NCI-H69 (cell line): Measurements from ENCODE around the gene KMT2D.
A peak's percentile ranks its signal among the peaks of the same experiment; 100 is the strongest.
"Not testable (repeated sequence)": the region's sequence is repeated elsewhere in the genome, so short reads cannot be mapped to it uniquely, and the experiment has no call there.

Experiments used
- DNase-seq: peaks from one replicate; lab custom pipeline; 2025; lab: John Stamatoyannopoulos, UW

KMT2D gene

DNA sequence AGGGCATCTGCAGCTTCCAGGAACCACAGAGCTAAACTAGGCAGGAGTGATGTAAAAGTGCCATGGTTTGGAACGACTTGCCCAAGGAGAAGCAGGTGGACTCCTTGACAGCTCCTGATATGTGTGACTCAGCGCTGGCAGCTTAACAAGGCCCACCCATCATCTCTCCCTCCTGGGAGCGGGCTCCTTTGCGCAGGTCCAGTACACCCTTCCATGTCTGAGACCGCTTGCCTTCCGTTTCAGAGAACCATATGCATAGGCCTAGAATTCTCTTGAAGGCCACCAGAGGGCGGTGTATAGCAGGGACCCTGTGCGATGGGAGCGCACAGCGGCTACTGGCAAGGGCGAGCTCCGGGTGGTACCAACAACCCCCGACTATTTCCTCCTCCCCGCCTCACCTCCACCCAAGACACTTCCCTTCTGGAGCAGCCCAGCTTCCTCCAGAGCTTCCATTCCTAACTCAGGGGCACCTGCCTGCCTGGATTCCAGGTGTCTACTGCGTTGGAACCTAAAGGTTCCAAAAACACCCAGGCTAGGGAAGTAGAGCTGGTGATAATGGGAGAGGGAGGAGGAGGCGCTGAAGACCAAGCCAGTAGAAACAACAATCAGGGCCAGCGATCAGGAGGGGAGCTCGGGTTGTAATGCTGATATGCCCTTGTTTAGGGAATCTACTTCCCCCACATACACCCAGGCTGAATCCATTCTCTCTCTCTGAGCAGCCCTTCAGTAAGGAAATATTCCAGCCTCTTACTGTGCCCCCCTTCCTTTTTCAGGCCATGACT, 27.7 kb upstream of the KMT2D start:
- DNase-seq, result peak; percentile 95

DNA sequence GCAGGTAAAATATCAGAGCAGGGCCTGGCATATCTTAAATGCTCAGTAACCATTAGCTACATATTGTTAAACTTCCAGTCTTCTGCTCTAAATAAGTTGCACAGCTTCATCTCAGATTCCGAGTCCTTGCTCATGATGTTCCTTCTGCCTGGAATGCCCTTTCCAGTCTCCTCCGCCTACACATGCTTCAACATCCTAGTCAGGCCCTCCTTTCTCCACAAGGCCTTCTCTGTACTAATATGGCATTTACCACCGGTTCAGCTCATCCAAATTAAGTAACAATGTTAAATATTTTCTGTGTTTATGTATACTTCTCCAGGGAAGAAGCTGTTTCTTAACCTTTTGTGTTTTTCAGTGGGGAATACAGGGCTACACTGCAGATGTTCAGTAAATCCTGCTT, 25.5 kb upstream of the KMT2D start:
- DNase-seq, result no peak

DNA sequence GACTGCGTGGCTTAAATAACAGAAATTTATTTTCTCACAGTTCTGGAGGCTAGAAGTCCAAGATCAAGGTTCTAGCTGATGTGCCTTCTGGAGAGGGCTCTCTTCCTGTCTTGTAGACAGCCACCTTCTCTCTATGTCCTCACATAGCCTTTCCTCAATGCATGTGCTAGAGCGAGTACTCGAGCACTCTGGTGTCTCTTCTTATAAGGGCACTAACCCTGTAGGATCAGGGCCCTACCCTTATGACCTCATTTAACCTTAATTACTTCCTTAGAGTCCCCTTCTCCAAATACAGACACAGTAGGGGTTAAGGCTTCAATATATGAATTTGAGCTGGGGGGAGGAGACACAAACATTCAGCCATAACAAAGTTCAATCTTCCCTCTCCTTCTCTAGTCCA, 23.8 kb upstream of the KMT2D start:
- no peak for DNase-seq

DNA sequence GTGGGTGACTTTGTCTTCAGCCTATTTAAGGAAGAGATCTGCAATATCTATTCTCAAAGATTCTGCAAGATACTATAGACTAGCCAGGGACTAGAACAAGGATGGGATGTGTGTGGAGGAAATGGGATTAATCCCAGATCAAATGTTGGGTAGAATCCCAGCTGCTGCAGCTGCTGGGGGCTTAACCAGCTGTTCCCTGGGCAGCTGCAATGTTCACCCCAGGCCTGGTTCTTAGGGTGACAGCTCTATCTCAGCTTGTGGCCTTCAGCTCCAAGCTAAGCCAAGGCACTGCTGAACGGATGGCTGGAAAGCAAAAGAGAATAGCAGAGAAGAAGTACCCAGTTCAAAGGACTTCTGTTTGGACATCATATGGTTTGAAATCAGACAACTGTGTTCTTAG, 19.2 kb upstream of the KMT2D start:
- no peak for DNase-seq

DNA sequence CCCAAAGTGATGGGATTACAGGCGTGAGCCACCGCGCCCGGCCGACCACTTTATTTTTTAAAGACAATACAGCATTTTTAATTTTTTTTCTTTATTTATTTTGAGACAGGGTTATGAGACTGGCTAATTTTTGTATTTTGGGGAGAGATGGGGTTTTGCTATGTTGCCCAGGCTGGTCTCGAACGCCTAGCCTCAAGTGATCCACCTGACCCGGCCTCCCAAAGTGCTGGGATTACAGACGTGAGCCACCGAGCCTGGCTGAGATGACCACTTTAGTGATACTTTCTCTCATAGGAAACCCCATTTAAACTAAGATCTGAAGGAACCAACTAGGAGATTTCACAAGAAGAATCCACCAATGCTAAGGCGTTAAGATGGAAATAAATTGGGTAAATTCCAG, 10.4 kb upstream of the KMT2D start:
- DNase-seq, result no peak

DNA sequence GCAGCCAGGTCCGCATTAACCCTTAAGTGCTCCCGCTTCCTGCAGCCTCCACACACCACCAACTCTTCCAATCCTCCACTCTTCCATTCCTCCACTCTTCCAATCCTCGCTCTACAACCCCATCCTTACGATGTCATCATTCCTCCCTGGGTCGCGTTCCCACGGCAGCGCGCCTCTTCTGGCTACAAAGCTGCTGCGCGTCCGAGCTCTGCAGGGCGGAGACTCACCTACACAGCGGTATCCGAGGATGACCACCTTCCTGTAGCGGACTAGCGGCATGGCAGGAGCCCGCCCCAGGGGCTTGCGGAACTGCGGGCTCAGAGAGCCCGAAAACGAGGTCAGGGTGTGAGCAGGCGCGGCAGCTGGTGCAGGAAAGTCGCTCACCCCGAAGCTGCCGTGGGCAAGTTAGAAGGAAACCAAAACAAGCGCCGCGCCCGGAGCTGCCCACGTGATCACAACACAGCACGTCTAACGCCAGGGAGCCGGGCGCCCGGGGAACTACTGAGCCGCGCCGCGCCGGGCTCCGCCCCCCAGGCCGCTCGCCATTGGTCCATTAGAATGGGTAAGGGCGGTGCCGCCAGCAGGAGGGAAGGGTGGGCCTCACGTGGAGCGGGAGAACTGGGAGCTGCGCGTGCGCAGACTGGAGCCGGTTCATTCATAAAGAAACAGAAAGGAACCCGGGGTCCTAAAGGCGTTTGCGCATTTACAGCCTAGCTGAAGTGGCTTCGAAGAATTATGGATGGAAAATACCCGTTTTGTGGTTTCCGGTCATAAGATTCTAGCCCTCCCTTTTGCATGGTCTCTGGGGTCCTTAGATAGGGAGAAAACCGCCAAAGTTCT, 9.1 kb upstream of the KMT2D start, which contains the start of gene RHEBL1:
Gene RHEBL1, minus strand, starts transcription at position 473 of the 840 bp plus-strand sequence. Its CDS starts 194 bp downstream, at position 279.
- peak; percentile 99 for DNase-seq

DNA sequence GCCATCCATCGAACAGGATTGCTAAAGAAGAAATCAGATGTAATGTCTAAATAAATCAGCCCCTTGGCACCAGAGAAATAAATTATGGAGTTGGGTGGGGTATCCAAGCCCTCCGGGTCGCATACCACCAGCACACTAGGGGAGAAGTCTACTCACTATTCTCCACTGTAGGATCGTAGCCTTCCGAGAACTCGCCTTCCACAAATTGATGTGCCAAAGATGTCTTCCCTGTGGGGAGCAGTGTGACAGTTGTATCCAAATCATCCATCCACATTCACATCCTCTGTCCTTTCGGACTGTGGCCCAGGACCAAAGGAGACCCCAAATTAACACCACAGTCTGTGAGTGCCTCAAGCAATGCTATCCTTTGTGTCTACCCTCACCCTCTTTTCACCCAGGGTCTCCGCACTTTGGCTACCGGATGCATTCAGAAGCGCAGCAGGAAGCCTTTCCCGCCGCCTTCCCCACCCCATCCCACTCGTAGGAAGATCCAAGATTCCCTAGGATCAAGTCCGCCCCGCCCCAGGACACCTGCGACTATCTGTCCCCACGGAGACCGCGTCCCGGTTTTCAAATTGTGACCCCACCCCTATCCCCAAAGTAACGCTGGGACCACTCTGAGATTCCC, 8.4 kb upstream of the KMT2D start:
- peak; percentile 74 for DNase-seq

DNA sequence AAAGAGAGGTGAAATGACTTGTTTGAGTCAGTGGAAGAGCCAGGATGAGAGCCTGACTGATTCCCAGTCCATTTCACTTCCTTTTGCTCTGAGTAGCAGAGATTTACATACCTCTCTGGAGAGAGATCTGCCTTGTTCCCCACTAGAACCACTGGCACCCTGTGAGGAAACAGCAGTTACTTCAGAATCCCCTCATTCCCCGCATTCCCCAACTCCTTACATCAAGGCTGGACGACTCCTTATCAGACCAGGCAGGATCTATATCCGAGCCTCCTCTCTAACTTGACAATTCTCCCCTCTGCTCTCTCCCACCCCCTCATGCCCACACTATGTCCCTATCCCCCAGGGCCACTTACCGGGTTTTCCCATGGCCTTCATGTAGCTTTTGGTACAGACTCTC, 5.5 kb upstream of the KMT2D start:
- no peak for DNase-seq

DNA sequence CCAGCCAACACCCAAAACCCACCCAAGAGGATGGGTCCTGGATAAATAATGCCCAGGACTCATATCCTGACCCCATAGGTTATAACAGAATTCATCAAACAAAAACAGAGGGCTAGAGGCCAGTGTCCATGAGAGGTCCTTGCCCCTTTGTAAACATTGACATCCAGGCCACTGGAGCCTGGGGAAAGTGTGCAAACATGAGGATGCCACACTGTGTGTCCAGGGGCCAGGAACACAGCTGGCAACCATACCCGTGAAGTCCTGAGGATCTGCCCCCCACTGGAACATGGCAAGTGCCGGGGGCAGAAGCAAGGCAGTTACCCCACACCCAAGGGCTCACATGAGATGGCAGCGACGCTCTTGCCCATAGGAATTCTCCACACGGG, 4.2 kb upstream of the KMT2D start:
- no peak for DNase-seq

DNA sequence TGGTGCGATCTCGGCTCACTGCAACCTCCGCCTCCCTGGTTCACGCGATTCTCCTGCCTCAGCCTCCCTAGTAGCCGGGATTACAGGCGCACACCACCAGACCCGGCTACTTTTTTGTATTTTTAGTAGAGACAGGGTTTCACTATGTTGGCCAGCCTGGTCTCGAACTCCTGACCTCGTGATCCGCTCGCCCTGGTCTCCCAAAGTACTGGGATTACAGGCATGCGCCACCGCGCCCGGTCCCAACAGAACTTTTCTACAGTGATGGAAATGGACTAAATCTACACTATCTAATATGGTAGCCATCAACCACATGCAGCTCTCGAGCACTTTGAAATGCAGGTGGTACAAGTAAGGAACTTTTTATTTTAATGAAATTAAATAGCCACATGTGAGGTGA, 1.3 kb upstream of the KMT2D start:
- DNase-seq, result not testable (repeated sequence)

DNA sequence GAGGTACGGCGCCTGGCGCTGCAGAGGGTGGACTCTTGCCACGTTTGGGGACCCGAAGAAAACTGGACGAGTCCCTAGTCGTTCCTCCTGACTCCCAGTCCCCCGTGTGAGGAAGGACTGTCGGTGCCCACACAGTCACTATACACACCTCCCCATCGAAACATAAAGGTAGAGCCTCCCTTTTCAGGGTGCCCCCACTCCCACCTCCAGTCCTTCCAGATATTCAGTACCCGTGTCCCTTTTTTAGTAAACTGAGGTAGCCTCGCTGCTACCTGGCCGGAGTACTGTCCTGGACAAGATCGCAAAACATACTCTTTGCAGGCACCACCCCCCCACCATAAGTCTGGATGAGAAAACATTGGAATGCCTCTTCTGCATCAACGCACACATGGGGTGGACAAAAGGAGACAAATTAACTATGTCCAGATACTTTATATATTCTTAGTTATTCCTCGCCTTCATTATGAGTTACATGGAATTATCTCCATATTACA, 610 bp upstream of the KMT2D start:
- DNase-seq, result no peak

DNA sequence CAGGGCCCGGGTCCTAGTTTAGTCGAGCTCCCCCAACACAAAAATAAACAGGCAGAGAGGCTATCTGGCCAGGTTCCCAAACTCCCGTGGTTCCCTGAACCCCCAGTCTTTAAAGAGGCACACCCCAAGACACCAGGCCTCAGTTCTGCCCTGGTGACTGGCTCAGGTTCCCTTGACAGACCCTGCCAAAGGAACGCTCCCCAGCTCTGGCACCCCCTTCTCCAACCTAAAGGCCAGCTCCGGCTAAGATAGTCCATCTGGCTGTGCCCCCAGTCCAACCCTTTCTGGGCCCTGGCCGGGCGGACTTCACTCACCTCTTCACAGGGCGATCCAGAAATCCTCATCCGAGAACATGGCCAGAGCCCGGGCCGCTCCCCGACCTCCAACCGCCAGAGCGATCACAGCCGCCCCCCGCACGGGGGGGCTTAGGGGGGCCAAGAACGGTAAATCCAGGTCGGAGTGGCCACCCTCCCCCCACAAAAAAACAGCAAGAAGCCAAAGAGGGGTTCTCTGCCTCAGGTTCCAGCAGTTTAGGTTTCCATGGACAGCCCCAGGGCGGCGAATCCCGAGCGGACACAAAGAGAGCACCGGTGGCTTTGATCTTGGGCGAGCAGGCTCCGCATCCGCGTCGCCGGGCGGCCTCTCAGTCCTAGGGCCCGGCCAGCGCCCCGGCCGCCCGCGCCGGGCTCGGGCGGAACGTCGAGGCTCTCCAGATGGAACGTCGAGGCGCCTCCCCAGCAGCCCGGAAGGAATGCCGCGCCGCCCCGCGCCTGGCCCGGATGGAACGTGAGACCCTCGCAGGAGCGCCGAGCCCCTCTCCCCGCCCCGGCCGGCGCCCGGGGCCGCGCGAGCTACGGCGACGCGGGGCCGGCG, 1.1 kb downstream of the KMT2D start:
- DNase-seq, result peak; percentile 68

DNA sequence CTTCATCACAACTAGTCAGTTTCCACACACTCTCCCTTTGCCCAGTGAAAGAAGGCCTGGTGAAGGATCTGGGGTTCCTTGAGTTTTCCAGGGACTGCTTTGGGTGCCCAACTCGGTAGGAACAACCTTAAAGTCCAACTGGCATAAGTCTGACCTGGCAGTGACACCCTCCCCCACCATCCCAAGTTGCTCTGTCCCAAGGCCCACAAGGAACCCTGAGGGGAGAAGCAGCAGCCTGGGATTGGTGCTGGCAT, 1.6 kb downstream of the KMT2D start:
- DNase-seq, result no peak

DNA sequence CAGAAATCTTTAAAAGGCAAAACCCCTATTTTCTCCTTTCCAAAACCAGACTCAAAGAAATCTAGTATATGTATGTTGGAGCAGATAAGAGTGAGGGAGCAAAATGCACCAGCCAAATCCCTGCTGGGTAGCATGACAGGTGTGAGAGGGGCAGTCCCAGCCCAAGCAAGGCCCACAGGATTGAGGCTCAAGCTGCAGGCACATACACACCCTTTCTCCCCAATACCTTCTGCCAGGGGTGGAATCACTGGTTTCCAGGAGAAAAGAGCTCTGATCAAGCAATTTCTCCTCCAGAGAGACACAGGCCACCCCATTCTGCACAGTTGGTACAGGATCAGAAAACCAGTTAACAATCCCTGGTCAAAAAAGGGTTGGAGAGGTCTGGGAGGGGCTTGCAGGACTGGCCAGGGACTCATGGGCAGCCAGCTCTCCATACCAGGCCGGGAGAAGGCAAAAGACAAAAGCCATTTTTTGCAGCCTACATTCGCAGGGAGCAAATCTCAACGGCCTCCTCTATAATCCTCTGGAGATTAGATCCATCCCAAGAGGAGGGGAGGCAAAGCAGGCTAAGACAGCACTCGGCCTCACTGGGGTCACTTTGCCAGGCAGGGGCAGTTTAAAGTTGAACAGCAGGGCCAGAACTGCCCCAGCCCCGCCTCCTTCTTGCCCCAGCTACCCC, 2.1 kb downstream of the KMT2D start:
- peak; percentile 36 for DNase-seq

DNA sequence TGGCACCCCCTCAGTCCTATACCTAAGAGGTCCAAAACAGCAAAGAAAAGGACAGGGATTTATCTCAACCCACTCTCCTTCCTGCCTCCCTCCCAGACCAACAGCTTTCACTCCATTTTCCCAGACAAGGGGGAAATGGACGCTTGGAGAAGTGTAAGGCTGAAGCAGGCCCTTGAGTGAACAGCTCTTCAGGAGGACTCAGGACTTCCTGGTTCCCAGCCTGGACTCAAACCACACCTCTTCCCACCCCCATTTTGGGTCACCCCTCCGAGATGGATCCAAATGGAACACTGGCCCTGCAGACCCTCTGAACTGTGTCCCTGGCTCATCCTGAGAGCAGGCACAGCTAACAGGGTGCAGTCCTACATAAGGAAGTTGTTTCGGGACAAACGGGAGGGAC, 2.7 kb downstream of the KMT2D start:
- peak; percentile 40 for DNase-seq

DNA sequence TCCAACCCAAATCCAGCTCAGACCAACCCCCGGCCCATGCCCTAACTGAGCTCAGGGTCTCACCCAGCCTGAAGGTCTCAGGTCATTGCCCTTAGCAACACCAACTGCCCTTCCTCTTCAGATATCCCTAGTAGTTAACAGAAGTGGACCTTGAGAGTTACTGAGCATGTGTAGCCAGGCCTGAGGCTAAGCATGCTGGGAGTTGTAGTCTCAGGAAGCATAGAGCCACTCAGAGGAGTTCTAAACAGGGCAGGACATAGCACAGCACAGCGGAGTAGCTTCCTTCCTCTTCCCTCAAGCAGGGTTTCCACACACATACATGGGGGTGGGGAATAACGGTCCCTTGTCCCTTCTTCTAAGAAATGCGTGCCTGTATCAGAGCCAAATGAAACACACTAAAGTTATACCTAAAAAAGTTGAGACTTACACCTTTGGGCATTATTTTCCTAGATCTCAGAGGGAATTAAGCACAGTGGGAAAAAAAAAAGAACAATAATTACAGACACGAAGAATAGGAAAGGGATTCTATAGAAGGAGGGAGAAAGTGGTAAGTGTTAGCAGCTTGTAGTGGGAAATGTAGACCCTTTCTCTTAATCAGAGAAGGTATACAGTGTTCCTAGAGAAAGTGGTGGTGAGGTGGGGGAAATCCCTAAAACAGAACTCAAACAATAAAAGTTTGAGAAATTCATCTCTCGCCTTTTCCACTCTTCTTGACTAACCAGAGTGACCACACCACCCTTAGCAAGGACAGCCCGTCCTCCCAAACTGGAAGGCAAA, 4.4 kb downstream of the KMT2D start:
- DNase-seq, result peak; percentile 39

DNA sequence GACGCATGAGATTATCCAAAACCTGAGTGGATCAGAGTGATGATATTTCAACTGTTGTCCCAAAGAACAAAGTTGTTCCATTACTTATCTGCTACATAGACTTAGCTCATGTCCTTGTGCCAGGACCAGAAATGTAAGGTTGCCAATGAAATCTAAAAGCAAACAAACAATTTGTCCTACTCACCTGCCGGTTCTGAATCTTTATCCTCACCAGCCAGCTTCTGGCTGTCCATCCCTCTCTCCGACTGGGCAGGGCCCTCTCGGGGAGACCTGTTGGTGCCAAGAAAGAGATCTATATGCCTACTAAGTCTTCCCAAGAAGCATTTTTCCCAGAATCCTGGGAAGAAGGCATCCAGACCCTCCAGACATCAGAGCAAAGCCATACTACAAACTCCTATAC, 5.5 kb downstream of the KMT2D start:
- DNase-seq, result no peak

DNA sequence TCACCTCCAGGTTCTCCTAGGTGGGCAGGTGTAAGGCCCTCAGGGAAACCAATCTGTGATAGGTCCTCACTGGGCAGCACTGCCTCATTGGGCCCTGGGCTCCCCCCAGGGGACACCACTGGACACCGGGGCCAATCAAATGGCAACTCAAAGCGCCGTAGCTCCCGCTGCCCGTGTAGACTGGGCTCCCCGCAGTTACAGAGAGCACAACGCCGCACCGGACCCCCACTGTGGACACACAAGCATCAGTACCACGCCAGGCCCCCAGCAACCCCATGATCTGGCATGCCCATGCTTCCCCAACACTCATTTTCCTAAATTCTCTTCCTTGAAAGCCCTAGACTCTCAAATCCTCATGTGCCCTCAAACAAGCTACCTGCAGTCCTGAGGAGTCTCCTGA, 6.1 kb downstream of the KMT2D start:
- DNase-seq, result no peak

DNA sequence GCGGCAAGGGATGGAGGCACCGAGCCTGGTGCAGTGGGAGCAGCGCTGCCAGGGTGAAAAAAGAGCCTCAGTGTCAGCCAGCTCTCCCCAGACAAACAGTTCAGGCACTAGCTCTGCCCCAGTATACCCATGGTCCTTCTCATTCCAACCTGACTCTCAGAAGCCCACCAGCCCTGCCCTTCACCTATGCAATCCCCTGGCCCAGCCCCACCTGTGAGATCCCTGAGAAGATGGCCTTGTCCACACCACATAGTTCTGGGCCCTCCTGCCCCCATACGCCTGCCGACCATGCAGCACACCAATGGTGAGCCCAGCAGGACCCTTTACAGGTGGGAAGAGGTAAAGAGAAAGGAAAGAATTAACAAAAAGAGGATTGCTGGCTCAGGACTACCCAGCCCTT, 6.5 kb downstream of the KMT2D start:
- DNase-seq, result no peak

DNA sequence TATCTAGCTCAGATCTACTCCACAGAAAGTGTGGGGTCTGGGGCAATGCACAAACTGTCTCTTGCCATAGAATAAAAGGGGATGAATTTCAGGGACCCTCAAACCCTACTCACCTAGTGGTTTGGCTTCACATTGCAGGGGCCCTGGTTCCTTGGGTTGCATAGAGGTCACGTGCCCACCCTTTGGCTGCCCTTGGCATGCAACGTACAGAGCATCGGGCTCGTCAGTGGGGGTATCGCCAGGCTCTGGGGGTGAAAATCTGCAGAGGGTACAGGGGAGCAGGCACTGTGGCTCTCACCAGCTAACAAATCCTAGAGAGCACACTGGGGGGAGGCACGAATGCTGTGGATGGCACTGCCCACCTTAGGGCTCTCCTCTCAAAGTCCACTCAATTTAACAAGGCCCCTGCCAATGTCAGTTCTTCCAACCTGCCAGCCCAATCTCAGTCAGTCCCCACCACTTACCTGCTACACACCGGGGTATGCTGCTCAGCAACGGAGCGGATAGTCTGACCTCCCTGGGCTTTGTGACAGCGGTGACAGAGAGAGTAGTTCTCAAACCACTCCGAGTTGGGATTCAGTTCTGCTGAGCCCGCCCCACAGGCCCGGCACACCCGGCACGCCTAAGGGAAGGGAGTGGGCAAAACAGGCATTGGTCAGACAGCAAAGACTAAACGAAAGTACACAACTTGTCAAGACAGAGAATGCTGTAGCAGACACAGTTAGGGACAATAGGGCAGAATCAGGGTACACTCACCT, 8.0 kb downstream of the KMT2D start:
- no peak for DNase-seq
